CD14-positive monocyte (primary cell): ENCODE data around the gene LCE1E. TPM values are rescaled to one million over a fixed set of nuclear protein-coding genes. Genes with fewer than 3 reads are reported as not detected.
A peak's percentile ranks its signal among the peaks of the same experiment; 100 is the strongest.

Source experiments
- DNase-seq, 3 donors: peaks; one replicate each; pipeline ENCODE4 v3.0.0-alpha.2; 2011 to 2022
- H2AFZ ChIP-seq: 2 replicates; pipeline ENCODE4 v1.6.0; 2012; ENCODE audit warnings: mild to moderate bottlenecking, low read depth, low read length, inconsistent platforms; ENCODE audit not compliant: insufficient read depth, poor library complexity, severe bottlenecking
- H3K27ac ChIP-seq, 2 donors: 1 replicate in 1 of 2; 2 replicates in 1 of 2; pipeline ENCODE4 v1.5.1; 2012 to 2013; ENCODE audit warnings: low read length in 2 of 2, control low read depth in 1 of 2, inconsistent platforms in 1 of 2, low read depth in 1 of 2, mild to moderate bottlenecking in 1 of 2
- H3K27me3 ChIP-seq, 2 donors: one replicate each; pipeline versions ENCODE4 v1.6.0 to v1.6.1; 2011 to 2013; ENCODE audit warnings: low read length in 2 of 2; ENCODE audit not compliant: control insufficient read depth in 2 of 2, insufficient read depth in 2 of 2
- H3K36me3 ChIP-seq, 2 donors: replicated peaks in 1 of 2; 1 replicate in 1 of 2; 2 replicates in 1 of 2; pipeline versions ENCODE4 v1.5.1 to v1.6.1; 2012 to 2013; ENCODE audit warnings: low read length in 2 of 2, control low read depth in 1 of 2, inconsistent platforms in 1 of 2, mild to moderate bottlenecking in 1 of 2; ENCODE audit not compliant: insufficient read depth in 2 of 2, control insufficient read depth in 1 of 2
- H3K4me1 ChIP-seq, 2 donors: 1 replicate in 1 of 2; 2 replicates in 1 of 2; pipeline versions ENCODE4 v1.5.1 to v1.6.1; 2012 to 2013; ENCODE audit warnings: low read length in 2 of 2, control low read depth in 1 of 2, inconsistent platforms in 1 of 2, mild to moderate bottlenecking in 1 of 2, moderate library complexity in 1 of 2; ENCODE audit not compliant: insufficient read depth in 2 of 2, control insufficient read depth in 1 of 2
- H3K4me2 ChIP-seq: replicated peaks from 2 replicates; pipeline ENCODE3; 2012; ENCODE audit warnings: low read length, moderate library complexity, mild to moderate bottlenecking; ENCODE audit not compliant: poor library complexity, severe bottlenecking; ENCODE audit errors: extremely low read depth
- H3K4me3 ChIP-seq, 3 experiments: fragments of 200-600 bp in 1 of 3; sonication (generic) in 1 of 3; replicated peaks in 1 of 3; 1 replicate in 2 of 3; 2 replicates in 1 of 3; pipeline ENCODE4 v1.5.1; 2011 to 2013; ENCODE audit warnings: low read length in 3 of 3, mild to moderate bottlenecking in 3 of 3, control low read depth in 2 of 3, low read depth in 2 of 3, inconsistent platforms in 1 of 3, moderate library complexity in 1 of 3
- H3K79me2 ChIP-seq: 2 replicates; pipeline ENCODE4 v1.6.0; 2012; ENCODE audit warnings: mild to moderate bottlenecking, control low read depth, inconsistent platforms, low read length, moderate library complexity; ENCODE audit not compliant: insufficient read depth
- H3K9ac ChIP-seq: 2 replicates; pipeline ENCODE4 v1.6.0; 2017; ENCODE audit warnings: low read length, mild to moderate bottlenecking; ENCODE audit not compliant: insufficient read depth, poor library complexity, severe bottlenecking
- H3K9me3 ChIP-seq, 2 donors: replicated peaks in 1 of 2; 1 replicate in 1 of 2; 2 replicates in 1 of 2; pipeline versions ENCODE4 v1.5.1 to v1.6.1; 2012 to 2013; ENCODE audit warnings: low read length in 2 of 2, control low read depth in 1 of 2; ENCODE audit not compliant: control insufficient read depth in 1 of 2, insufficient read depth in 1 of 2
- H4K20me1 ChIP-seq: 2 replicates; pipeline ENCODE4 v1.6.0; 2012; ENCODE audit warnings: mild to moderate bottlenecking, low read length, control low read depth, moderate library complexity; ENCODE audit not compliant: insufficient read depth
- H3K27ac Mint-ChIP-seq, 7 donors: one replicate each; pipeline ENCODE4 v1.8.0; 2020; ENCODE audit warnings: mild to moderate bottlenecking in 7 of 7, mixed read lengths in 7 of 7, moderate library complexity in 6 of 7, inconsistent platforms in 2 of 7
- H3K27me3 Mint-ChIP-seq, 3 donors: one replicate each; pipeline ENCODE4 v1.8.0; 2021 to 2022; ENCODE audit warnings: low read depth in 3 of 3, mild to moderate bottlenecking in 3 of 3, mixed read lengths in 3 of 3, moderate library complexity in 3 of 3, inconsistent platforms in 1 of 3
- H3K36me3 Mint-ChIP-seq, 2 donors: one replicate each; pipeline ENCODE4 v1.8.0; 2020; ENCODE audit warnings: mixed read lengths in 2 of 2, inconsistent platforms in 1 of 2, mild to moderate bottlenecking in 1 of 2
- H3K4me1 Mint-ChIP-seq: one replicate; pipeline ENCODE4 v1.8.0; 2020; ENCODE audit warnings: mild to moderate bottlenecking, mixed read lengths
- H3K4me3 Mint-ChIP-seq, 2 donors: one replicate each; pipeline ENCODE4 v1.8.0; 2020; ENCODE audit warnings: mild to moderate bottlenecking in 2 of 2, mixed read lengths in 2 of 2, moderate library complexity in 1 of 2
- H3K9me3 Mint-ChIP-seq, 7 donors: one replicate each; pipeline ENCODE4 v1.8.0; 2020 to 2022; ENCODE audit warnings: mixed read lengths in 7 of 7, mild to moderate bottlenecking in 6 of 7, moderate library complexity in 6 of 7, inconsistent platforms in 2 of 7
- whole genome bisulfite sequencing: methylation state at CpG from one replicate; pipeline ENCODE4 v1.1.5; 2013; ENCODE audit warnings: missing lambda C conversion rate; ENCODE audit not compliant: insufficient coverage; 5-methylcytosine and 5-hydroxymethylcytosine counted together
- intact Hi-C, 2 donors: fragments of 100-400 bp; cut with micrococcal nuclease; formaldehyde crosslinking; loops; one replicate each; pipeline versions ENCODE4 v1.15.0 to v1.15.1; 2023
- polyA plus RNA-seq, 3 donors: library from polyadenylated mRNA; depleted of rRNA in 1 of 3; unstranded in 2 of 3; stranded (reverse) in 1 of 3; fragments of 300-500 nt in 2 of 3; fragments of >200 nt in 1 of 3; fragmentation: Illumina TruSeq in 2 of 3; gene quantifications; 1 replicate in 2 of 3; 2 replicates in 1 of 3; pipeline ENCODE4 v1.2.3, GENCODE V29; 2012 to 2021
- TF ChIP-seq, protein P1 (sequence below): fragments of 200-600 bp; IDR thresholded peaks from one replicate; pipeline ENCODE4 v1.8.0; 2022; ENCODE audit warnings: antibody characterized with exemption, mild to moderate bottlenecking

The LCE1E gene
- polyA plus RNA-seq, 3 donors, result not detected

DNA sequence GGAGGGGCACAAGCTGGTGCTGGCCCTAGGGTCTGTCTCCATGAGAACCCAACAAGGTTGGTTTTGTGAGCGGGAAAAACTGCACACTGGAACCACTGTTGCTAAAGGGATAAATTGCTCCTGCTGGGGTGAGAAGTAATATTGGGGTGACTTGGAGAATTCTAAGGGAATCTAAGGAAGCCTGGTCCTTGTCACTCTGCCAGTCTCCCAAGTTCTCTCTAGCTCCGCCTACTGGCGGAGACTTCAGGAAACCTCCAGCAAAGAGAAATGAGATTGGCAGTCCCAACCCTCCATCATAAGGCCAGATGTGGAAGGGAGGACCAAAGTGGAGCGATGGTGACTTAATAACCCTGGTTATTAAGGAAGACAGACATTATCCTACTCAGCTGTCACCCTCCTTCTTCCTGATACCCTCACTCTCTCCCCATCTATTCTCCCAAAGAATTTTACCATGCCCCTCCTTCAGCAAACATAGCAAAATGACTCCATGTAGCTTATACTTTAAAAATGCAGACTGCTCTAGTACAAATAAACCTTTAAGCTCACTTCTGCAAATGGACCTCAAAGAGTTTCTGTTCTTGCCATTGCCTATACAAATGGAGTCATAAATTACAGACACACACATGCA lies 8.4 kb upstream of the LCE1E start:
- Mint-ChIP-seq H3K9me3 (peaks cover 0 to 4% (median 2%) of the 10 kb centered on the region in 7 donors), H3K4me1 (no peaks in the 10 kb centered on the region), H3K4me3 (no peak overlapping the region), H3K27me3 (peaks cover 8 to 14% (median 8%) of the 10 kb centered on the region in 3 donors), H3K27ac (no peak overlapping the region), H3K36me3 (no peaks in the 10 kb centered on the region)
- no peak overlapping the region for H3K4me2 ChIP-seq
- H3K4me3 ChIP-seq, result no peak overlapping the region
- no peaks in the 10 kb centered on the region for H3K4me1 ChIP-seq
- no peaks in the 10 kb centered on the region for H3K9me3 ChIP-seq
- 80% methylated on average over 1 of the region's 4 CpGs for WGBS
- no peak overlapping the region for H2AFZ ChIP-seq
- H4K20me1 ChIP-seq, result no peaks in the 10 kb centered on the region
- no peak for DNase-seq
- no peaks in the 10 kb centered on the region for H3K36me3 ChIP-seq
- intact Hi-C loops, result no loop called here
- TF ChIP-seq, protein P1, sequence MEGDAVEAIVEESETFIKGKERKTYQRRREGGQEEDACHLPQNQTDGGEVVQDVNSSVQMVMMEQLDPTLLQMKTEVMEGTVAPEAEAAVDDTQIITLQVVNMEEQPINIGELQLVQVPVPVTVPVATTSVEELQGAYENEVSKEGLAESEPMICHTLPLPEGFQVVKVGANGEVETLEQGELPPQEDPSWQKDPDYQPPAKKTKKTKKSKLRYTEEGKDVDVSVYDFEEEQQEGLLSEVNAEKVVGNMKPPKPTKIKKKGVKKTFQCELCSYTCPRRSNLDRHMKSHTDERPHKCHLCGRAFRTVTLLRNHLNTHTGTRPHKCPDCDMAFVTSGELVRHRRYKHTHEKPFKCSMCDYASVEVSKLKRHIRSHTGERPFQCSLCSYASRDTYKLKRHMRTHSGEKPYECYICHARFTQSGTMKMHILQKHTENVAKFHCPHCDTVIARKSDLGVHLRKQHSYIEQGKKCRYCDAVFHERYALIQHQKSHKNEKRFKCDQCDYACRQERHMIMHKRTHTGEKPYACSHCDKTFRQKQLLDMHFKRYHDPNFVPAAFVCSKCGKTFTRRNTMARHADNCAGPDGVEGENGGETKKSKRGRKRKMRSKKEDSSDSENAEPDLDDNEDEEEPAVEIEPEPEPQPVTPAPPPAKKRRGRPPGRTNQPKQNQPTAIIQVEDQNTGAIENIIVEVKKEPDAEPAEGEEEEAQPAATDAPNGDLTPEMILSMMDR, result peak; percentile 14
- no peak overlapping the region for H3K9ac ChIP-seq
- H3K79me2 ChIP-seq, result no peaks in the 10 kb centered on the region
- no peak overlapping the region for H3K27ac ChIP-seq
- peaks cover 0 to 2% of the 10 kb centered on the region in 2 donors for H3K27me3 ChIP-seq

DNA sequence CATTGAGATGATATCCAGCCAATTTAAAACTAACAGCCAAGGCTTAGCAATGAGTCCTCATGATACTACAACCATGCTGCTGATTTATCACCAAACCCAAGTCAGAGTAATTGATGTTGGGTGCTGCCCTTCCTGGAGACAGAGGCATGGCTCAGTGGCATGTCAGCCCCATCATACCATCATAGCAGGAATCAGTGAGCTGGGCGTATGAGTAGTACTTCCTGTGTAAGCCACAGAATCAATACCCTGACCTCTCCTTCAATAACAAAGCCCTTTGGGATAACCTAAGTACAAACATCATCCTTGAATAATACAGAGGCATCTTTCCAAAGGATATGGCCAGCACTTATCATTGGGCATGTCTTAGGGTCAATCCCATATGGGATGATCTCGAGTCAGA lies 3.0 kb upstream of the LCE1E start:
- TF ChIP-seq, protein P1, result no peak
- H3K4me2 ChIP-seq, result no peak overlapping the region
- H3K79me2 ChIP-seq, result no peaks in the 10 kb centered on the region
- no peak overlapping the region for H3K4me3 Mint-ChIP-seq
- no peak for DNase-seq
- no peaks in the 10 kb centered on the region for H3K36me3 ChIP-seq
- H3K27me3 Mint-ChIP-seq, result peaks cover 9 to 26% (median 15%) of the 10 kb centered on the region in 3 donors
- no peak overlapping the region for H3K9ac ChIP-seq
- H3K27ac Mint-ChIP-seq, result no peak overlapping the region
- peaks cover 0 to 2% (median 0%) of the 10 kb centered on the region in 7 donors for H3K9me3 Mint-ChIP-seq
- H3K27me3 ChIP-seq, result peaks cover under 1 to 6% of the 10 kb centered on the region in 2 donors
- intact Hi-C loops, result no loop called here
- H3K4me1 Mint-ChIP-seq, result no peaks in the 10 kb centered on the region
- 88% methylated on average over 1 of the region's 2 CpGs for WGBS
- H3K27ac ChIP-seq, result no peak overlapping the region
- no peaks in the 10 kb centered on the region for H3K9me3 ChIP-seq
- no peaks in the 10 kb centered on the region for H4K20me1 ChIP-seq
- H3K4me1 ChIP-seq, result no peaks in the 10 kb centered on the region
- H2AFZ ChIP-seq, result no peak overlapping the region
- H3K36me3 Mint-ChIP-seq, result no peaks in the 10 kb centered on the region
- no peak overlapping the region for H3K4me3 ChIP-seq
